ENCODE results near the gene SCAMP4. TPM values are rescaled to one million over a fixed set of nuclear protein-coding genes. Genes with fewer than 3 reads are reported as not detected.

The SCAMP4 gene
- total and polyA plus RNA-seq, 9 of the 15 experiments (the other 6 are each of a cell fraction or from before 2014, with no cell fraction given): 0.81 to 45.9 (median 12.8) TPM

DNA sequence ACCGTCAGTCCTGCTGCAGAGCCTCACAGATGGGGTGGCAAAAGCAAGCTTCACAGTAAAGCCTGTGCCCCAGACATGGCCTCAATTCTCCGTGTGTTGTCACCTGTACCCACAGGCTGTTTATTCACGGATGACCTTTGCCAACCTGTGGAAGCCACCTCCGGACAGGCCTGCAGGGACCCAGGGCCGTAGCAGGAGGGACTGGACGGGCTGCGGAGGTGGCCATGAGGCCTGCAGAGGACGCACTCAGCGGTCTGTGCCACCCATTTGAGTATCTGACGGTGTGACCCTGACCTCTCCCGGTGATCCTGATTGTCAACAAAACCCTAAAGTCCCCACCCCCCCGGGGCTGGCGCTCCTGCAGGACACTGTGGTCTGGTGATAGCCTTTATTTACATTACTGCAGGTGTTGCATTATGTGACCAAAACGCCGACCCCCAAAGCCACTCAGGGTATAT, 34.0 kb upstream of the SCAMP4 start (continued):
- TF ChIP-seq, protein P1, sequence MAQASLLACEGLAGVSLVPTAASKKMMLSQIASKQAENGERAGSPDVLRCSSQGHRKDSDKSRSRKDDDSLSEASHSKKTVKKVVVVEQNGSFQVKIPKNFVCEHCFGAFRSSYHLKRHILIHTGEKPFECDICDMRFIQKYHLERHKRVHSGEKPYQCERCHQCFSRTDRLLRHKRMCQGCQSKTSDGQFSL (CRISPR knock-in tag; IDR thresholded peaks at IDR 0.05): no peak
- TF ChIP-seq, protein P1 (tag; IDR thresholded peaks at IDR 0.05): no peak
- TF ChIP-seq EHMT2 (IDR thresholded peaks at IDR 0.05): no peak
- TF ChIP-seq SPI1 (IDR thresholded peaks at IDR 0.05; ENCODE audit: borderline replicate concordance, low read depth, low read length): no peak
- TF ChIP-seq DMBX1 (CRISPR knock-in tag; IDR thresholded peaks at IDR 0.05; ENCODE audit: borderline replicate concordance): no peak
- TF ChIP-seq RBM22 (IDR thresholded peaks at IDR 0.05; ENCODE audit: low read depth, low read length, poor library complexity, severe bottlenecking): peak; percentile 33
- TF ChIP-seq ELF4 (CRISPR knock-in tag; IDR thresholded peaks at IDR 0.05): no peak
- TF ChIP-seq NFE2L1 (tag; IDR thresholded peaks at IDR 0.05; ENCODE audit: borderline replicate concordance, low read depth): no peak

DNA sequence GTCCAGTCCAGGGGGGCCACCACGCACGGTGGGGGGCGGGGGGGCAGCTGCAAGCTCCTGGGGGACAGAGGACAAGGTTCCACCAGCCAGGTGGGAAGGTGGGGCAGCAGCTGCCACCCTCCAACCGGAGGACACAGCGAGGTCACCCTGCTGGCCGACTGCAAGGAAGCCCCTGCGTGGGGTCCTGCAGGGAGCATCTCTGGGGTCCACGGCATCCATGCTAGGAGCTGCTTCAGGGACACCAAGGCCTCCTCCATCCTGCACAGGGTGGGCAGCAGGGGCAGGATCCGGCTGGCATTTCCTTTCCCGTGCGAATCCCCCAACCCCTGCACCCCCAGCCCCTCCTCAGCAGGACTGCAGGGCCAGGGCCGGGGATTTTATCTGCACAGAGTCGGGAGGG, 33.6 kb upstream of the SCAMP4 start:
- no peak overlapping the region for H3K27ac ChIP-seq (ENCODE audit: extremely low read depth, low read depth, low read length)
- BruUV-seq (replicated peaks): no TSS peak
- in situ Hi-C loops (cut with MboI) (no loop called here), intact Hi-C loops (cut with micrococcal nuclease) (loop anchor here (2.0 kb wide), 1 partner anchor 25 kb away; no protein-coding TSS in a partner anchor)
- no peaks in the 10 kb centered on the region for H3K9me1 ChIP-seq (ENCODE audit: control insufficient read depth, insufficient read depth, low read length)
- H3K79me2 ChIP-seq (ENCODE audit: control insufficient read depth, insufficient read depth, low read length): peaks cover 71% of the 10 kb centered on the region
- H3K27me3 ChIP-seq (ENCODE audit: control insufficient read depth in 2 of 2, insufficient read depth in 2 of 2, low read length in 2 of 2): no peaks in the 10 kb centered on the region
- no peak overlapping the region for H3K4me3 ChIP-seq
- DNase-seq (ENCODE audit: extremely low read depth in 1 of 4, low spot score in 3 of 4) (no peak), FAIRE-seq (no peak), ATAC-seq (no peak)
- no peak overlapping the region for H2AFZ ChIP-seq (ENCODE audit: low read depth, low read length)
- no peak overlapping the region for H3K4me2 ChIP-seq (ENCODE audit: insufficient read depth, low read length)
- WGBS (ENCODE audit: insufficient coverage, low coverage, missing lambda C conversion rate): 84% methylated on average over 8 of the region's 13 CpGs
- peaks cover 5% of the 10 kb centered on the region; the same call in 1 of the 2 replicates for H4K20me1 ChIP-seq (replicated peaks; ENCODE audit: control insufficient read depth, insufficient read depth, low read length)
- peak overlapping the region in 1 of 2 experiments; percentile 80; a peak in 2 of 4 replicates for H3K9ac ChIP-seq (ENCODE audit: insufficient read depth in 1 of 2, low read depth in 2 of 2, low read length in 2 of 2)
- CTCF ChIA-PET (ENCODE audit: low intra/inter-chr PET ratio): no interaction called here
- peaks cover 37% of the 10 kb centered on the region; the same call in 2 of the 3 replicates for H3K36me3 ChIP-seq (ENCODE audit: control insufficient read depth, insufficient read depth, low read length)
- TF ChIP-seq, protein P2, sequence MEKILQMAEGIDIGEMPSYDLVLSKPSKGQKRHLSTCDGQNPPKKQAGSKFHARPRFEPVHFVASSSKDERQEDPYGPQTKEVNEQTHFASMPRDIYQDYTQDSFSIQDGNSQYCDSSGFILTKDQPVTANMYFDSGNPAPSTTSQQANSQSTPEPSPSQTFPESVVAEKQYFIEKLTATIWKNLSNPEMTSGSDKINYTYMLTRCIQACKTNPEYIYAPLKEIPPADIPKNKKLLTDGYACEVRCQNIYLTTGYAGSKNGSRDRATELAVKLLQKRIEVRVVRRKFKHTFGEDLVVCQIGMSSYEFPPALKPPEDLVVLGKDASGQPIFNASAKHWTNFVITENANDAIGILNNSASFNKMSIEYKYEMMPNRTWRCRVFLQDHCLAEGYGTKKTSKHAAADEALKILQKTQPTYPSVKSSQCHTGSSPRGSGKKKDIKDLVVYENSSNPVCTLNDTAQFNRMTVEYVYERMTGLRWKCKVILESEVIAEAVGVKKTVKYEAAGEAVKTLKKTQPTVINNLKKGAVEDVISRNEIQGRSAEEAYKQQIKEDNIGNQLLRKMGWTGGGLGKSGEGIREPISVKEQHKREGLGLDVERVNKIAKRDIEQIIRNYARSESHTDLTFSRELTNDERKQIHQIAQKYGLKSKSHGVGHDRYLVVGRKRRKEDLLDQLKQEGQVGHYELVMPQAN (IDR thresholded peaks at IDR 0.05; ENCODE audit: borderline replicate concordance): no peak
- TF ChIP-seq POLR2G (IDR thresholded peaks at IDR 0.05; ENCODE audit: low read depth, low read length) (peak; percentile 5; the same call in 1 of the 2 replicates), GATAD2B (IDR thresholded peaks at IDR 0.05; ENCODE audit: borderline replicate concordance) (no peak), ZNF75A (CRISPR knock-in tag; IDR thresholded peaks at IDR 0.05) (no peak)
- TF ChIP-seq, protein P3, sequence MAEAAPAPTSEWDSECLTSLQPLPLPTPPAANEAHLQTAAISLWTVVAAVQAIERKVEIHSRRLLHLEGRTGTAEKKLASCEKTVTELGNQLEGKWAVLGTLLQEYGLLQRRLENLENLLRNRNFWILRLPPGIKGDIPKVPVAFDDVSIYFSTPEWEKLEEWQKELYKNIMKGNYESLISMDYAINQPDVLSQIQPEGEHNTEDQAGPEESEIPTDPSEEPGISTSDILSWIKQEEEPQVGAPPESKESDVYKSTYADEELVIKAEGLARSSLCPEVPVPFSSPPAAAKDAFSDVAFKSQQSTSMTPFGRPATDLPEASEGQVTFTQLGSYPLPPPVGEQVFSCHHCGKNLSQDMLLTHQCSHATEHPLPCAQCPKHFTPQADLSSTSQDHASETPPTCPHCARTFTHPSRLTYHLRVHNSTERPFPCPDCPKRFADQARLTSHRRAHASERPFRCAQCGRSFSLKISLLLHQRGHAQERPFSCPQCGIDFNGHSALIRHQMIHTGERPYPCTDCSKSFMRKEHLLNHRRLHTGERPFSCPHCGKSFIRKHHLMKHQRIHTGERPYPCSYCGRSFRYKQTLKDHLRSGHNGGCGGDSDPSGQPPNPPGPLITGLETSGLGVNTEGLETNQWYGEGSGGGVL (CRISPR knock-in tag; IDR thresholded peaks at IDR 0.05): no peak
- H3K9me3 ChIP-seq (replicated peaks; ENCODE audit: control insufficient read depth, insufficient read depth, low read depth, low read length): no peaks in the 10 kb centered on the region
- peaks cover 50 to 74% of the 10 kb centered on the region in 2 experiments for H3K4me1 ChIP-seq (replicated peaks in 1 of 2; ENCODE audit: control insufficient read depth in 2 of 2, insufficient read depth in 2 of 2, low read length in 2 of 2)
- POLR2A ChIA-PET: interaction anchor here (0.6 to 1.3 kb wide), 8 partner anchors 9 to 147 kb away, joined by 3 to 6 read pairs (median 4); no protein-coding TSS in a partner anchor

Data from K562 (cell line).